ENCODE data around the gene GATB. TPM values are rescaled to one million over a fixed set of nuclear protein-coding genes. Genes with fewer than 3 reads are reported as not detected.

Gene GATB
- total RNA-seq, 3 donors from 2014 or later: 15.6 to 20.2 (median 17.2) TPM

GRCh38 chr4:151664289-151664688, 96.5 kb downstream of the GATB start:
- no peak for TF ChIP-seq CTCF (IDR thresholded peaks at IDR 0.05)
- no peak for ATAC-seq
- DNase-seq: no peak
- no peaks in the 10 kb centered on the region for H3K36me3 ChIP-seq (ENCODE audit: low read depth)
- intact Hi-C loops (cut with DNase I, micrococcal nuclease): no loop called here
- H3K4me1 ChIP-seq (ENCODE audit: low read depth): no peaks in the 10 kb centered on the region
- no peaks in the 10 kb centered on the region for H3K9me3 ChIP-seq
- H3K4me3 ChIP-seq: no peak overlapping the region

GRCh38 chr4:151663109-151663508, 97.7 kb downstream of the GATB start:
- intact Hi-C loops (cut with DNase I, micrococcal nuclease): no loop called here
- ATAC-seq (no peak), DNase-seq (no peak)
- H3K4me3 ChIP-seq: no peak overlapping the region
- no peak for TF ChIP-seq CTCF (IDR thresholded peaks at IDR 0.05)
- no peaks in the 10 kb centered on the region for H3K36me3 ChIP-seq (ENCODE audit: low read depth)
- no peaks in the 10 kb centered on the region for H3K9me3 ChIP-seq
- no peaks in the 10 kb centered on the region for H3K4me1 ChIP-seq (ENCODE audit: low read depth)

- intact Hi-C loops (cut with DNase I, micrococcal nuclease): no loop called here
- Histone ChIP-seq H3K4me3 (no peak overlapping the region), H3K36me3 (ENCODE audit: low read depth) (no peaks in the 10 kb centered on the region), H3K9me3 (no peaks in the 10 kb centered on the region), H3K4me1 (ENCODE audit: low read depth) (no peaks in the 10 kb centered on the region)
- ATAC-seq (no peak), DNase-seq (no peak)
- TF ChIP-seq CTCF (IDR thresholded peaks at IDR 0.05): no peak
These were observed 98.9 kb downstream of the GATB start for GRCh38 chr4:151661873-151662272.

GRCh38 chr4:151660676-151661075, 100.1 kb downstream of the GATB start:
- H3K9me3 ChIP-seq: no peaks in the 10 kb centered on the region
- no peak for ATAC-seq
- no peak overlapping the region for H3K4me3 ChIP-seq
- no peaks in the 10 kb centered on the region for H3K36me3 ChIP-seq (ENCODE audit: low read depth)
- intact Hi-C loops (cut with DNase I, micrococcal nuclease): no loop called here
- TF ChIP-seq CTCF (IDR thresholded peaks at IDR 0.05): no peak
- DNase-seq: no peak
- no peaks in the 10 kb centered on the region for H3K4me1 ChIP-seq (ENCODE audit: low read depth)

GRCh38 chr4:151659601-151660364, 101.0 kb downstream of the GATB start:
- TF ChIP-seq CTCF (IDR thresholded peaks at IDR 0.05): no peak
- DNase-seq (no peak), ATAC-seq (no peak)
- H3K36me3 ChIP-seq (ENCODE audit: low read depth): no peaks in the 10 kb centered on the region
- intact Hi-C loops (cut with DNase I, micrococcal nuclease): no loop called here
- H3K4me3 ChIP-seq: no peak overlapping the region
- H3K4me1 ChIP-seq (ENCODE audit: low read depth): no peaks in the 10 kb centered on the region
- no peaks in the 10 kb centered on the region for H3K9me3 ChIP-seq
